NB4 (cell line): ENCODE measurements around the gene BRWD1.

Experiments
- DNase-seq: peaks from one replicate; pipeline ENCODE4 v3.0.0; 2010; ENCODE audit warnings: low read depth
- H3K4me3 ChIP-seq: one replicate; pipeline ENCODE4 v1.5.1; 2011; ENCODE audit warnings: mild to moderate bottlenecking, low read depth, low read length, moderate library complexity
- CTCF ChIP-seq: IDR thresholded peaks from one replicate; pipeline ENCODE4 v1.5.1; 2012; ENCODE audit warnings: low read depth, low read length
- MYC ChIP-seq: IDR thresholded peaks from 2 replicates; pipeline ENCODE4 v1.6.1; 2011; ENCODE audit warnings: low read depth, low read length
- POLR2A ChIP-seq: IDR thresholded peaks from 2 replicates; pipeline ENCODE4 v1.6.1; 2011; ENCODE audit warnings: mild to moderate bottlenecking; ENCODE audit not compliant: insufficient read length; ENCODE audit errors: extremely low read depth
- TF ChIP-seq, protein P1 (sequence below): IDR thresholded peaks from 2 replicates; pipeline ENCODE4 v1.6.1; 2011; ENCODE audit warnings: low read depth, low read length

The BRWD1 gene

DNA sequence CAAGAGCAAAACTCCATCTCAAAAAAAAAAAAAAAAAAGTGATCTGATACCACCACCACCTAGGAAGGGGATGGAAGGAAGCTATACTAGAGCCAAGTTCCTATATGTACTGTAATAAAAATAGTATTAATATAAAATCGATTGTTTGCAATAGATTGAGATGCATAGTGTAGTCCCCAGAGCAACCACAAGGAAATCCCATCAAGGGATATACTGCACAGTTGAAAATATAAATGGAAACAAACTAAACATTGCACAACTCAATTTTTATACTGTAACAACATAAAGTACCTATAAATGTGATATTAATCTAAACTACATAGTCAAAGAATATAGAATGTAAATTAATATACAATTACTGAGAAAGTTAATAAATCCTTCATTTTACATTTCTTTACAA, 109.3 kb downstream of the BRWD1 start:
- DNase-seq: no peak
- no peak for TF ChIP-seq POLR2A
- TF ChIP-seq, protein P1, sequence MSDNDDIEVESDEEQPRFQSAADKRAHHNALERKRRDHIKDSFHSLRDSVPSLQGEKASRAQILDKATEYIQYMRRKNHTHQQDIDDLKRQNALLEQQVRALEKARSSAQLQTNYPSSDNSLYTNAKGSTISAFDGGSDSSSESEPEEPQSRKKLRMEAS: no peak
- no peak for TF ChIP-seq CTCF
- no peak for TF ChIP-seq MYC
- H3K4me3 ChIP-seq: no peak overlapping the region

DNA sequence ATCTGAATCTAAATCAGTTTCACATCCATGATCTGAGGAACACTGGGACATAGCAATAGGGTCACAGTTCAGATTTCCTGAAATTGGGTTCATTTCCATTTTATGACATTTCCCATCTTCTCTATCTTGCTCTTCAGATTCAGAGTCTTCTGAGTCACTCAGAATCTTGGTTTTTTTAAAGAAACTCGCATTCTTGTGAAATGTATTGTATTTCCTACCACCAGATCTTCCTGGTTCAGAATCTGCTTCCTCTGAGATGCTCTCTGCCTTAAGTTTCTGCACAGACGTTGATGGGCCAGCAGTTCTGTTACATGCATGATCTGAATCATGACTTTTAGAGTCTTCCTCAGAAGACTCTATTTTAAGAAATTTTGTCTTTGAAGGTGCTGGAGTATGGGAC, 114.6 kb downstream of the BRWD1 start:
- TF ChIP-seq, protein P1: no peak
- TF ChIP-seq CTCF (no peak), POLR2A (no peak), MYC (no peak)
- H3K4me3 ChIP-seq: no peak overlapping the region
- no peak for DNase-seq

- no peak for DNase-seq
- TF ChIP-seq CTCF (no peak), MYC (no peak), POLR2A (no peak)
- TF ChIP-seq, protein P1: no peak
Measured at GRCh38 chr21:39197448-39198233, 115.8 kb downstream of the BRWD1 start.

GRCh38 chr21:39196838-39197237, 116.6 kb downstream of the BRWD1 start:
- DNase-seq: no peak
- TF ChIP-seq CTCF: no peak
- TF ChIP-seq, protein P1: no peak
- TF ChIP-seq POLR2A: no peak
- no peak for TF ChIP-seq MYC
- no peak overlapping the region for H3K4me3 ChIP-seq

More at GRCh38 chr21:39197448-39198233, 115.8 kb downstream of the BRWD1 start:
- H3K4me3 ChIP-seq: no peak overlapping the region

GRCh38 chr21:39196310-39196709, 117.1 kb downstream of the BRWD1 start:
- TF ChIP-seq, protein P1: no peak
- TF ChIP-seq CTCF (no peak), MYC (no peak), POLR2A (no peak)
- no peak overlapping the region for H3K4me3 ChIP-seq
- DNase-seq: no peak

DNA sequence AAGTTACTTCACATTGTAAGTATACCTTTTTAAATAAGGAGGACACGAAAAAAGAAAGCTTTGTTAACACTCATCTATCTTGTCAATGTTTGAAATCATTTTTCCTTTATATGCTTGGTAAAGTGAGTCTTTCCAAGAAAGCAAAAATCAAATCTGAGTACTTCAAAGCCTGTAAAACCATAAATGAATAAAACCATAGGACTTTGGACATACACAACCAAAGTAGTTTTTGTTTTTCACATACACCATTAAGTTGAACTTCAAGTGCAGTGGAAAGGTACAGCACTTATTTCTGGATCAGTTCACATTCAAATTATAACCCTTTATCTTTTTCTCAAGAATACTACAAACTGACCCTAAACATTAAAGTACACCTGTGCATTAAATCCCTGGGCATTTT, 120.1 kb downstream of the BRWD1 start:
- no peak overlapping the region for H3K4me3 ChIP-seq
- no peak for TF ChIP-seq MYC
- TF ChIP-seq, protein P1: no peak
- no peak for TF ChIP-seq POLR2A
- no peak for TF ChIP-seq CTCF
- no peak for DNase-seq
